HuH-7.5 (cell line): ENCODE data around the gene PCGF6.
"Not testable (repeated sequence)": the region's sequence is repeated elsewhere in the genome, so short reads cannot be mapped to it uniquely, and the experiment has no call there.

Experiments used
- DNase-seq: peaks from one replicate; pipeline ENCODE4 v3.0.0; 2011; ENCODE audit warnings: low spot score

Gene PCGF6

DNA sequence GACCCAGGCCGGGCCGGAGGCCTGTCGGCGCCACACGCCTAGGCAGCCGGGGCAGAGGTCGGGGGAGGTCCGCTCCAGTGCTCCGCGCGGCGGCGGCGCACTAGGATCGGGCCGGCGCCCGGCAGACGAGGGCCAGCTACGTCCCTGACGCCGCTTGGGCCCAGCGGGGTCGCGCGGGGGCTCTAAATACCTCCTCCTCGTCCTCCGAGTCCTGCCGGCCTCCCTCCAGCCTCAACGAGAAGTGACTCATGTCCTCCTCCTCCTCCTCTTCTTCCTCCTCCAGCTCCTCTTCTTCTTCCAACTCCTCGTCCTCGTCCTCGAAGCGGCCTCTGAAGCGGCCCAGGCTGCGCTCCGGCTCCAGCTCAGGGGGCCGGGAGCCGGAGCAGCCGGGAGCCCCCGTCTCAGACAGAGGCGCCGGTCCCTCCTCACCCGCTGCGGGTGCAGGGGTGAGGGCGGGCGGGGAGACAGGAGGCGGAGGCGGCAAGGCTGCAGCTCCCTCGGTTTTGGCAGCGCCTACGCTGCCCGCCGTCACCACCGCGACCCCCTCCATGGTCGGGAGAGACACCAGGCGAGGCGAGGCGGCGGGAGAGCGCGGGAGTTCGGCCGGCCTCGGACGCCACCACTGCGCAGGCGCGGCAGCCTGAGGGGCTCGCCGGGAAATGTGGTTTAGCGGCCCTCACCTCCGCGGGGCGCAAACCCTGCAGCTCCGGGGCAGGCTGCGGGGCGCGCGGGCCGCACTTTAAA, at the start of gene PCGF6:
PCGF6 (minus strand) TSS at position 624 of the 744 bp plus-strand sequence; CDS start at position 550, 74 bp downstream.
- peak; percentile 89 for DNase-seq

DNA sequence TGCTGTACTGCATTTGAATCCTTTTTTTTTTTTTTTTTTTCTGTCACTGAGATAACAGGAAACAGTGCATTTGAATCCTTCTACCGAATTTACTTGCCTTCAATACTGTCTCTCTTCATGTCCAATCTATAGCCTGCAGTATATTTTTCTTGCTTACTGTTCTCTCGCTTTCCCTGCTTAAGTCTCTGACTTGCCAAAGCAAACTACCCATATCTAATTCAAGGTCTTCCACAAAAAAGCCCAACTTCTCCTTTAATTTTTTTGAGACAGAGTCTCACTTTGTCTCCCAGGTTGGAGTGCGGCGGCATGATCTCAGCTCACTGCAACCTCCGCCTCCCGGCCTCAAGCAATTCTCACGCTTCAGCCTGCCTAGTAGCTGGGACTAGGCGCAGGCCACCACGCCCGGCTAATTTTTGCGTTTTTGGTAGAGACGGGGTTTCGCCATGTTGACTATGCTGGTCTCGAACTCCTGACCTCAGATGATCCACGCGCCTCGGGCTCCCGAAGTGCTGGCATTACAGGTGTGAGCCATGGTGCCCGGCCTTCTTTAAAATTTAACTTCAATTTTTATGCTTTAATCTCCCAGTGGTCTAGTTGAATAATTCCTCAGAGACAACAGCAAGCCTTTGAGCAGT, 46.4 kb upstream of the PCGF6 start:
- no peak for DNase-seq

GRCh38 chr10:103396789-103397087, 45.8 kb upstream of the PCGF6 start:
- no peak for DNase-seq

GRCh38 chr10:103396067-103396788, 45.3 kb upstream of the PCGF6 start, which contains the start of the genes ATP5MK and PDCD11:
ATP5MK (minus strand) TSS chr10:103396475; CDS start chr10:103392457, 4,018 bp downstream.
PDCD11 (plus strand) TSS chr10:103396626; CDS start chr10:103398427, 1,801 bp downstream.
- DNase-seq: peak; percentile 84

DNA sequence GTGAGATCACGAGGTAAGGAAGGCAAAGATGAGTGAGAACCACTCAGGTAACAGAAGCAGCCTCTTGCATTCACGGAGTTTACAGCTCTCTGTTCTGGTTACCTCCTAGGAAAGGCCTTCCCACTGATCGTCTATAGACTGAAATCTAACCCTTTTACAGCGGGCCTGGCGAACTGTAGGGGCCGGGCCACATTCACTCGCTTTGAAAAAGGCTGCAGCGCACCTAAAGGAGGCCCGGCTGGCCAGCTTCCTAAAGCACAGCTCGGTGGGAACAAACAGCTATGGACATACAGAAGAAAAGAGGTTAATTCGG, 44.8 kb upstream of the PCGF6 start:
- no peak for DNase-seq

- DNase-seq: no peak
Measured at GRCh38 chr10:103394180-103394579, 43.2 kb upstream of the PCGF6 start.

- DNase-seq: no peak
Measured at GRCh38 chr10:103382769-103383168, 31.8 kb upstream of the PCGF6 start.

DNA sequence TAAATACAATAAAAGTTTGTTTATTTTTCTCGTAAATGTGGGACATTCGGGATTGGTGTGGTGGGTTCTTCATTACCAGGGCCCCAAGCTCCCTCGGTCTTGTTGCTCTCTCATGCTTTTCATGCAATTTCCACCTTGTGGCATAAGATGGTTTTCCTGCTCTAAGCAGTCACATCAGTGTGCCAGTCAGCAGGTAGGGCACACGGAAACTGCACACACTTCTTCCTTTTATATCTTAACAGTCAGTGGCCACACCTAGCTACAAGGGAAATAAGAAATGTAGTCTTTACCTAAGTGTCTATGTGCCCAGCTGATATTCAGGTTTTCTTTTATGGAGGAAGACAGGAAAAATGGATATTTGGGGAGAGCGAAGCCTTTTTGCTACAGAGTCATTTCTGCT, 23.3 kb upstream of the PCGF6 start:
- no peak for DNase-seq

DNA sequence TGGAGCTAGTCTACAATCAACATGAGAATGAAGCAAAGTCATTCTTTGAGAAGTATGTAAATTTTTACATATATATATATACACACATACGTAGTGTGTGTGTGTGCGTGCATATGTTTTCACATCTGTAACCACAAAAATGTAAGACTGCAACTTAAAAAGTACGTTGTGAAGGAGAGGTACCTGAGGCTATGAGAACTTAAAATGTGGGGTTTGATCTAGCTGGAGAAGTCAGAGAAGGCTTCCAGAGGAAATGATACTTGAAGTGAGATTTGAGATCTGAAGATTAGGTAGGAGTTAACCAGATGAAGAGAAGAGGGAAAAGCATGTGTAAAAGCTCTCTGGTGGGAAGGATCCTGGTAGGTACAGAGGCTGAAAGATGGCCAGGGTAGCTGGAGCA, 22.6 kb upstream of the PCGF6 start:
- no peak for DNase-seq

DNA sequence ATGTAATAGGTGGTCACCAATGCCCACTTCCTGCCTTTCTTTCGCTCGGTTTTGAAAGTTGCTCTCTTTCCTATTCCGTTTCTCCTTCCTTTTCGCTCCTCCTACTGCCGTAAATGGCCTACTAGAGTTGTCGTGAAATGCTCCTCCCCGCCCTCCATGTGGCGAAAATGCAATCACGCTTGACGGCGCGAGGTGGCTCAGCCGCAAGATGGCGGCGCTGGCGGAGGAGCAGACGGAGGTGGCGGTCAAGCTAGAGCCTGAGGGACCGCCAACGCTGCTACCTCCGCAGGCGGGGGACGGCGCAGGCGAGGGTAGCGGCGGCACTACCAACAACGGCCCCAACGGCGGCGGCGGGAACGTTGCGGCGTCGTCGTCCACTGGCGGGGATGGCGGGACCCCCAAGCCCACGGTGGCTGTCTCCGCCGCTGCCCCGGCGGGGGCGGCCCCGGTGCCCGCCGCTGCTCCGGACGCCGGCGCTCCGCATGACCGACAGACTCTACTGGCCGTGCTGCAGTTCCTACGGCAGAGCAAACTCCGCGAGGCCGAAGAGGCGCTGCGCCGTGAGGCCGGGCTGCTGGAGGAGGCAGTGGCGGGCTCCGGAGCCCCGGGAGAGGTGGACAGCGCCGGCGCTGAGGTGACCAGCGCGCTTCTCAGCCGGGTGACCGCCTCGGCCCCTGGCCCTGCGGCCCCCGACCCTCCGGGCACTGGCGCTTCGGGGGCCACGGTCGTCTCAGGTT, 17.0 kb upstream of the PCGF6 start, which contains the start of gene TAF5:
TAF5 (plus strand) TSS at position 195 of the 737 bp plus-strand sequence; CDS start at position 209, 14 bp downstream.
- DNase-seq: peak; percentile 72

- no peak for DNase-seq
Measured at GRCh38 chr10:103367379-103367781, 16.4 kb upstream of the PCGF6 start.

DNA sequence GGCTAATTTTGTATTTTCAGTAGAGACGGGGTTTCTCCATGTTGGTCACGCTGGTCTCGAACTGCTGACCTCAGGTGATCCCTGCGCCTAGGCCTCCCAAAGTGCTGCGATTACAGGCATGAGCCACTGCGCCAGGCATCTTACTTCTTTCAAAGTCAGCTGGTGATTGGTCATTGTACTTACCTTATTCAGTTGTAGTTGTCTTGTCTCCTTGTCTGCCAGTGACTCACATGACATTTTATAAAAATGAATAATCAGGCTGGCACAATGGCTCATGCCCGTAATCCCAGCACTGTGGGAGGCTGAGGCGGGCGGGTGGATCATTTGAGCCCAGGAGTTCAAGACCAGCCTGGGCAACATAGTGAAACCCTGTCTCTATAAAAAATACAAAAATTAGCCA, 9.9 kb upstream of the PCGF6 start:
- not testable (repeated sequence) for DNase-seq

DNA sequence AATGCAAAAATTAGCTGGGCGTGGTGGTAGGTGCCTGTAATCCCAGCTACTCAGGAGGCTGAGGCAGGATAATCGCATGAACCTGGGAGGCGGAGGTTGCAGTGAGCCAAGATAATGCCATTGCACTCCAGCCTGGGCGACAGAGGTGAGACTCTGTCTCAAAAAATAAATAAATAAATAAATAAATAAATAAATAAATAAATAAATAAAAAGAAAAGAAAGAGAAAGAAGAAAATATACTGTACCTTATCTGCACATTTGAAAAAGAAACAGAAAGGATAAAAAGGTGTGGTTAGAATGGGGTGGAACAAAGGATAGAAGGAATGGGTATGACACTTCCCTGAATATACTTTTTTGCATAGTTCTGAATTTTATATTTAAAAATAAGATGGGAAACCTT, 8.6 kb upstream of the PCGF6 start:
- not testable (repeated sequence) for DNase-seq

DNA sequence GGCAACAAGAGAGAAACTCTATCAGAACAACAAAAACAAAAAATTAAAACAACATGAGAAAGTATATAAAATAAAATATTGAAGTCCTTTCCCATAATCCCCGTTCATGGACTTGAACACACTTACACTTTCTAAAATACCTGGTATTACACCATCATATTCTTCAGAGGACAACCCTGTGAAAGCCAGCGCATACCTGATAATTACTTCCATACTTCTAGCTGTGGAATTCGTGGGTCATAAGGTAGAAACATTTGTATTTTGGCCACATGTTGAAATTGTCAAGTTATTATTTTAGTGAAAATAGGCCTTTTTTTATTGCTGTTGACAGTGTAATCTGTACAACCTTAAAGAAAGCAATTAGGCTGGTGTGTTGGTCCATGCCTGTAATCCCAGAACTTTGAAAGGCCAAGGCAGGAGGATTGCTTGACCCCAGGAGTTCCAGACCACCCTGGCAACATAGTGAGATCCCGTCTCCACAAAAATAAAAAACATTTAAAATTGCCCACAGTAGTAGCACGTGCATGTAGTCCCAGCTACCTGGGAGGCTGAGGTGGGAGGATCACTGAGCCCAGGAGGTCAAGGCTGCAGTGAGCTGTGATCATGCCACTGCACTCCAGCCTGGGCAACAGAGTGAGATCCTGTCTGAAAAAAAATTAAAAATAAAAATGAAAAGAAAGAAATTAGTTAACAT, 5.1 kb upstream of the PCGF6 start:
- no peak for DNase-seq

DNA sequence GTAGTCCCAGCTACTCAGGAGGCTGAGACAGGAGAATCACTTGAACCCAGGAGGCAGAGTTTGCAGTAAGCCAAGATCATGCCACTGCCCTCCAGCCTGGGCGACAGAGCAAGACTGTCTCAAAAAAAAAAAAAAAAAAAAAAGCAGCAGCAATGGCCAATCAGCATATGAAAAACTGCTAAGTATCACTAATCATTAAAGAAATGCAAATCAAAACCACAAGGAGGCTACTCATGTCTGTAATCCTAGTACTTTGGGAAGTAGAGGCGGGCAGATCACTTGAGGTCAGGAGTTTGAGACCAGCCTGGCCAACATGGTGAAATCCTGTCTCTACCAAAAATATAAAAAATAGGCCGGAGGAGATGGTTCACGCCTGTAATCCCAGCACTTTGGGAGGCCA, 3.6 kb upstream of the PCGF6 start:
- DNase-seq: not testable (repeated sequence)

- DNase-seq: no peak
Measured at GRCh38 chr10:103353281-103353680, 2.3 kb upstream of the PCGF6 start.

DNA sequence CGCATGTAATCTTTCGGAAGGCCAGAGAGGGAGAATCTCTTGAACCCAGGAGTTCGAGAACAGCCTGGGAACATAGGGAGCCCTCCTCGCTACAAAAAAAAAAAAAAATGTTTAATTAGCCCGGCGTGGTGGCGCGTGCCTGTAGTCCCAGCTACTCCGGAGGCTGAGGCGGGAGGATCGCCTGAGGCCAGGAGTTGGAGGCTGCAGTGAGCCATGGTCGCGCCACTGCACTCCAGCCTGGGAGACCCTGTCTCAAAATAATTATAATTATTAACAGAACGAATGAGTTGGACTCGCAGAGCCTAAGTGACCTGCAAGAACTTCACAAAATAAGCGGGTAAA, 794 bp downstream of the PCGF6 start:
- no peak for DNase-seq

- DNase-seq: no peak
Measured at GRCh38 chr10:103336370-103336769, 14.6 kb downstream of the PCGF6 start.

GRCh38 chr10:103334567-103334966, 16.4 kb downstream of the PCGF6 start:
- DNase-seq: no peak

DNA sequence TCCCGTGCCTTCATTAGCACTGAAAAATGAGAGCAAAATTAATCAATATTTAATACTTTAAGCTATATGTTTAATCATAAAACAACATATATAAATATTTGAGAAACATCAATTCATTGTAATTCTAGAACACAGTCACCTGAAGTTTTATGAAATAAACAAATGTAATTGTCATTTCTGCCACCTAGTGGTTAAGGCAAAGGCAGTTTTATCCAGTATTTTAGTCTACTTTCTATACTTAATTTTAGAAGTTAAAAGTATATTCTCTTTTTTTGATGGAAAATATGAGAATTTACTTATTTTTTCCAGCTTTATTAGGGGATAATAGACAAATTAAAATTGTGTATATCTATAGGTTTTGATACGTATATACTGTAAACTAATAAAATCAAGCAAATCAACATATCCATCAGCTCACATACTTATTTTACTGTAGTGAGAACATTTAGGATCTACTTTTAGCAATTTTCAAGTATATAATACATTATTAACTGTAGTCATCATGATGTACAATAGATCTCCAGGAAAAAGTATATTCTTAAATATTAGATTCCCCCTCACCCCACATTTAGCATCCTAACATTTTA, 16.9 kb downstream of the PCGF6 start:
- DNase-seq: no peak

GRCh38 chr10:103327906-103328305, 23.0 kb downstream of the PCGF6 start:
- DNase-seq: no peak
